ENCODE measurements around the gene DPP7. TPM values are rescaled to one million over a fixed set of nuclear protein-coding genes. Genes with fewer than 3 reads are reported as not detected.

The DPP7 gene
- total and polyA plus RNA-seq, 2 of the 8 experiments (the other 6 are each of a cell fraction or from before 2014, with no cell fraction given), result 21.2 to 26.8 TPM

- Histone ChIP-seq H3K23me2 (ENCODE audit: low read depth, low read length) (peaks cover 10% of the 10 kb centered on the region; the same call in 1 of the 2 replicates), H3K4ac (replicated peaks; ENCODE audit: insufficient read length, low read depth, low read length) (no peak overlapping the region), H3K23ac (ENCODE audit: insufficient read length) (no peak overlapping the region), H3K79me2 (ENCODE audit: control insufficient read depth in 1 of 2, insufficient read depth in 2 of 2, low read length in 2 of 2) (no peaks in the 10 kb centered on the region), H3K79me1 (ENCODE audit: low read depth, low read length) (no peaks in the 10 kb centered on the region; the same call in 1 of the 2 replicates), H3K9ac (replicated peaks in 1 of 4; ENCODE audit: extremely low read depth in 1 of 4, low read depth in 3 of 4, low read length in 3 of 4) (no peak overlapping the region), H2AK5ac (ENCODE audit: low read depth, low read length) (no peak overlapping the region), H4K5ac (ENCODE audit: insufficient read length, low read depth, low read length) (no peak overlapping the region), H2AFZ (ENCODE audit: low read length) (no peak overlapping the region), H3K14ac (ENCODE audit: insufficient read length) (no peak overlapping the region), H2BK20ac (ENCODE audit: low read length) (no peak overlapping the region), H2BK12ac (ENCODE audit: low read depth, low read length) (no peak overlapping the region), H3K9me3 (ENCODE audit: insufficient read depth in 2 of 2, low read depth in 1 of 2, low read length in 1 of 2) (no peaks in the 10 kb centered on the region), H3K27me3 (replicated peaks in 1 of 4; ENCODE audit: control insufficient read depth in 3 of 4, extremely low read depth in 1 of 4, insufficient read depth in 3 of 4, low read length in 3 of 4) (peaks cover 52 to 96% (median 89%) of the 10 kb centered on the region in 4 experiments), H4K8ac (ENCODE audit: extremely low read depth, insufficient read depth, low read length) (no peak overlapping the region), H3K36me3 (ENCODE audit: control insufficient read depth in 2 of 4, insufficient read depth in 4 of 4, low read length in 3 of 4) (no peaks in the 10 kb centered on the region), H2BK5ac (ENCODE audit: low read depth, low read length) (no peak overlapping the region), H3K27ac (ENCODE audit: low read depth, low read length) (no peak overlapping the region), H3K56ac (replicated peaks; ENCODE audit: insufficient read length, low read depth, low read length) (no peak overlapping the region), H3K4me2 (ENCODE audit: insufficient read depth in 1 of 2, low read depth in 2 of 2, low read length in 2 of 2) (peak overlapping the region; percentile 50 to 90), H4K91ac (replicated peaks; ENCODE audit: insufficient read length, low read length) (no peak overlapping the region), H3K4me1 (replicated peaks in 1 of 4; ENCODE audit: control insufficient read depth in 3 of 4, insufficient read depth in 4 of 4, low read length in 3 of 4) (peaks cover 0 to 13% (median 12%) of the 10 kb centered on the region in 4 experiments; a peak in 6 of 7 replicates), H2BK120ac (replicated peaks; ENCODE audit: low read depth, low read length) (no peak overlapping the region), H3K18ac (ENCODE audit: extremely low read depth, low read length) (no peak overlapping the region; the same call in 1 of the 2 replicates), H2BK15ac (ENCODE audit: low read length) (0 out of 2 replicates have a peak overlapping the region, but pooled peaks have one; percentile 40), H3K4me3 (ENCODE audit: extremely low read depth in 1 of 4, insufficient read depth in 2 of 4, low read depth in 3 of 4, low read length in 4 of 4) (peak overlapping the region in 1 of 4 experiments; percentile 38; a peak in 1 of 8 replicates), H4K20me1 (replicated peaks in 1 of 2; ENCODE audit: control insufficient read depth in 1 of 2, insufficient read depth in 2 of 2, low read length in 2 of 2) (peaks cover 0 to 20% of the 10 kb centered on the region in 2 experiments)
- TF ChIP-seq HDAC2 (IDR thresholded peaks at IDR 0.05; ENCODE audit: borderline replicate concordance in 1 of 2, low read depth in 2 of 2, low read length in 2 of 2), result no peak
- TF ChIP-seq CTCF (IDR thresholded peaks at IDR 0.05; ENCODE audit: control extremely low read depth in 1 of 3, insufficient read depth in 1 of 3, low read depth in 1 of 3, low read length in 3 of 3), result peak in 1 of 3 experiments; percentile 9; a peak in 1 of 4 replicates
- no peak for FAIRE-seq
- WGBS, 2 experiments (ENCODE audit: extremely low coverage in 1 of 2, insufficient coverage in 1 of 2, insufficient read length in 1 of 2, insufficient replicate concordance in 2 of 2, low coverage in 1 of 2, low lambda C conversion rate in 2 of 2, missing lambda C conversion rate in 1 of 2), result 58% methylated on average over 26 of the region's 56 CpGs; no CpG with 5 or more reads in 1 of the 2 experiments
- ChIA-PET CTCF (ENCODE audit: partially characterized antibody) (interaction anchor here (0.8 to 4.0 kb wide), 10 partner anchors 11 to 180 kb away, joined by 3 to 16 read pairs (median 4); partner anchors contain the start of genes CYSRT1, GRIN1 and TMEM210), POLR2A (ENCODE audit: partially characterized antibody) (interaction anchor here (1.2 to 2.0 kb wide), 2 partner anchors 16 to 80 kb away, joined by 3 to 5 read pairs; partner anchors contain the start of gene TUBB4B)
- peak in 1 of 2 experiments; percentile 76 for DNase-seq (ENCODE audit: low read depth in 1 of 2, low spot score in 2 of 2)
Observed at GRCh38 chr9:137160716-137161557, 46.4 kb upstream of the DPP7 start.
